Activated CD4-positive, alpha-beta T cell treated with anti-CD3 and anti-CD28 coated beads, Interleukin-2, amount 50 U/mL, for 16 hours (primary cell): Measurements from ENCODE around the gene KCNK2.

Experiments used
- DNase-seq: peaks from one replicate; pipeline ENCODE4 v3.0.0-alpha.2; 2020

KCNK2 gene, protein sequence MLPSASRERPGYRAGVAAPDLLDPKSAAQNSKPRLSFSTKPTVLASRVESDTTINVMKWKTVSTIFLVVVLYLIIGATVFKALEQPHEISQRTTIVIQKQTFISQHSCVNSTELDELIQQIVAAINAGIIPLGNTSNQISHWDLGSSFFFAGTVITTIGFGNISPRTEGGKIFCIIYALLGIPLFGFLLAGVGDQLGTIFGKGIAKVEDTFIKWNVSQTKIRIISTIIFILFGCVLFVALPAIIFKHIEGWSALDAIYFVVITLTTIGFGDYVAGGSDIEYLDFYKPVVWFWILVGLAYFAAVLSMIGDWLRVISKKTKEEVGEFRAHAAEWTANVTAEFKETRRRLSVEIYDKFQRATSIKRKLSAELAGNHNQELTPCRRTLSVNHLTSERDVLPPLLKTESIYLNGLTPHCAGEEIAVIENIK

GRCh38 chr1:215082532-215083382 lies at the start of gene KCNK2:
Gene KCNK2 (plus strand): TSS chr1:215082737. CDS start chr1:215083386, 649 bp downstream.
- DNase-seq, result no peak

- no peak for DNase-seq
These were observed 49.5 kb upstream of the KCNK2 start for GRCh38 chr1:215032911-215033526.

DNA sequence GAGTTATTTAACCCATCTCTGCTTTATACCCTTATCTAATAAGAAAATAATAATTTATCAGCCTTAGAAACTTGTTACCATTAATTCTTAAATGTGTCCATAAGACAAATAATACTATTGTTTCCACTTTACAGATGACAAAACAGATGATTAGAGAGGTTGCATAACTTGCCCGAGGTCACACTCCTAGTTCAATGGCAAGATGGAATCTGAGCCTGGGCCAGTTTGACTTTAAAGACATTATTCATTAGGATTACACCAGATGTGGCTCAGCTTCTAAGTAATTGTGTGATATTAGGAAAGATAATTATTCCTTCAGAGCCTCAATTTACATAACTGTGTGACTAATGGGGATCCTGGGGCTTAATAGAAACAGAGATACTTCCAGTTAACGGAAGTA lies 42.3 kb upstream of the KCNK2 start:
- DNase-seq, result no peak

DNA sequence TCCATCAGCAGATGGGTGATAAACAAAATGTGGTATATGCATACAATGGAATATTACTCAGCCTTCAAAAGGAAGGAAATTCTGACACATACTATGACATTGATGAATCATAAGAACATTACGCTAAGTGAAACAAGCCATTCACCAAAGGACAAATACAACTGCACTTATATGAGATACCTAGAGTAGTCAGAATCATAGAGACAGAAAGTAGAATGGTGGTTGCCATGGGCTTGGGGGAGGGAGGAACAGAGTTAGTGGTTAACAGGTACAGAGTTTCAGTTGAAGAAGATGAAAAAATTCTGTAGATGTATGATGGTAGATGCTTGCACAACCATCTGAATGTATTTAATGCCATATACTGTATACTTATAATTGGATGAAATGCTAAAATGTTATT lies 39.1 kb upstream of the KCNK2 start:
- DNase-seq, result peak; percentile 42

DNA sequence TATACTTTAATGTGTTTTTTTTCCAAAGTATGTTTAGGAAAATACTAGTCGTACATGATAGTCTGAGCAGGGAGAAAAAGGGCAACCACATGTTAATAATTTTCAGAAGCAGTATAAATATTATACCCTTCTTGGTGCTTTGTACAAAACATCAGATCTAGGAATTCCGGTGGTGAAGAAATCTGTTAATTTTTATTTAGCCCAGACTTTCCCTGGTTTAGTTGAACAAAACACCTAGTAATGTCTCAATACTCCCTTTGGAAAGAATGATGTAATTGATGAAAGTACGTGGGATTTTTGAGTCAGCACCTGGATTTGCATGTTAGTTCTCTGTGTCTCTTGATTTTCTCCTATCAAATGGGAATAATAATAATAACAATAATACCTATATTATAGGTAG lies 38.4 kb upstream of the KCNK2 start:
- no peak for DNase-seq

DNA sequence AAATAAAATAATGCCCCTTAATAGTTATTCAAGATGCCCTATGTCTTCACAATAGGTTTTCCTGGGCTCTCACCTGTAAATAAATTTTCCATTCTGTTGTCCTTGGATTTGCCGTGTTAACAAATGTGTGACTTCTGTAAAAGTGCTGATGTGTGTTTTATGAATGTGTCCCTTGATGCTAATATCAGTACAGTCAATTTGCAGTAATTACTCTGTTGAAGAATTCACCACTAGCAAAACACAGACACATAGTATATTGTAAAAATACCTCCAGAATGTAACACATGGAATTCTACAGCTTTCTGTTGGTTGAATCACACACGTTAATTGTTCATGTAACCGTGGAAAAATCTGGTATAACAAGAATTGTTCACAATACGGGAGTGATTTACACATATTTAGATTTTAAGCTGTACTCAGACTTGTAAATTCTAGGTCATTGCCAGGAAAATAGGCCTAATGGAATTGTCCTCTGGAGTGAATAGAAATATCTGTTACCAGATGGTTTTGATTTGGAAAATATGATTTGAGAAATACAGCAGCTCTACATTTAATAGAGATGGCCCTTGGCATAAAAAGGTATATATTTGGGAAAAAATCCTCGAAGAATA lies 36.7 kb upstream of the KCNK2 start:
- DNase-seq, result no peak

- no peak for DNase-seq
These were observed 30.1 kb upstream of the KCNK2 start for GRCh38 chr1:215052256-215053015.

DNA sequence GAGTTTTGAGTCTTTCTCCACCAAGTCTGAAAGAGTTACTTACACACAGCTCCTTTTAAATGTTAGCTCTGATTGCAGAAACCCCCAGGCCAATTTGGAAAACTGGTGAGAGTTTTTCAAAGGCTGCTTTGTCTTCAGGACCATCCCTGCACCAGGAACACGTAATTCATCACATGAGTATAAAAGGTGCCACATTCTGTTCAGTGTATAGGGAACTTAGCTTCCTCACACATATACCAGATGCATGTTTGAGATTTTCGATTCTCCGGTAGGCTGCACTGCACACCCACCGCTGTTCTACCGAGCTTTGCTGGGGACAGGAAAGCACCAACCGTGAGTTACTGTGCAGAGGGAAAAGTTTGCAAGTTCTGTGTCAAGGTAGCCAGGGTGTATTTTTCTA lies 28.3 kb upstream of the KCNK2 start:
- no peak for DNase-seq

DNA sequence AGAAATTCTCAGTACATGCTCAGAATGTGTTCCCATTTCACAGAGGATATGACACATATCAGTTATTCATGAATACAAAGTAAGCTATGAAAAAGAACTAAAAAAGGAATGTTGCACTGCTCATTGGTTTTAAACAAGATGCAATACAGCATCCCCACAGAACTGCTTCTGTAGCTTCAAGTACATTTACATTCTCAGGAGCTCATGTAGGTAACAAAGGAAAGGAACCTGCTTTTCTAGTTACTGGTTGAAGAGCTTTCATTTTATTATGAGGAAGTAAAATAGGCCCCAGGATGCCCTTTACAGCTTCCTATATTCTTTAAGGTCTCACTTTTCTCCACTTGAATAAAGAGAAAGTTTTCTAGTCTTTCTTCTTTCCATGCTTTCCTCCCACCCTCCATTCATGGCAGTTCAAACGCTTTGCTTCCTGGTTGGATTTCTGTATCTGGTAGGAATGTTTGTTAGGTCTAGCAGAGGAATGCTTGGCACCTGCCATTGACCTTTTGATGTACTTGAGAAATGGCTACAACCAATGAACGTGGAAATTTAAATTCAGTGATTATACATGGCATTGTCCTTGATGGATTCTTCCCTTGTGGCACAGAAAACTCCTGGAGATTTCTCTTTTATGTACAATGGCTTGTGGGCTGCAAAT lies 27.1 kb upstream of the KCNK2 start:
- DNase-seq, result no peak

DNA sequence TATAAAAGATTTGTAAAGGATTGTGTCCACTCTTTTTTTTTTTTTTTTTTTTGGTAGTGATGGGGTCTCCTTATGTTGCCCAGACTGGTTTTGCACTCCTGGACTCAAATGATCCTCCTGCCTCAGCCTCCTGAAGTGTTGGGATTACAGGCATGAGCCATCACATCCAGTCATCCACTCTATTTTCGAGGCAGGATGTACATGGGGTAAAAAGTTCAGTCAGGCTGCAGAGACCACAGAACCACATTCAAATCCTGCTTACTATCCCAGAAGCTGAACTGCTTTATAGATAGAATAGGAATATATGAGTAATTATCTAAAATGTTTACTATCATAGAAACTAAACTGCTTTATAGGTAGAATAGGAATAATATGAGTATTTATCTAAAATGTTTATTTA lies 26.0 kb upstream of the KCNK2 start:
- DNase-seq, result no peak

- no peak for DNase-seq
These were observed 22.6 kb upstream of the KCNK2 start for GRCh38 chr1:215059947-215060346.

DNA sequence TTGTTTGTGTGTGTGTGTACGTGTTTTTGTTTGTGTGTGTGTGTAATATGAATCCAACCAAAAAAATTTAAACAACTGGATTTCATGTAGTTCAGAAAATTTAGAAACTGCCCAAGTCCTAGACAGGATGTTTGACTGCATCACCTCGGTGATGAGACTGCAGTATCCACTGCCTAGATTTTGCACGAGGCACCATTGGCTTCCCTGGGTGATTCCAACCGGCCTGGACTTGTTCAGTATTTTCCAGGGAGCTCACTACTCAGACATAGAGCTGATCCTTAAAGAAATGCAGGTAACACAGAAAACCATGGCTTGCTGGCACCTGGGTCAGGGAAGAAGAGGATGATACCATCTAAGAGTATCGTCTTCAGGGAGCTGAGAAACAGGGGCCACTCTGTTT lies 18.2 kb upstream of the KCNK2 start:
- no peak for DNase-seq

- DNase-seq, result no peak
These were observed 11.5 kb upstream of the KCNK2 start for GRCh38 chr1:215071078-215071477.

DNA sequence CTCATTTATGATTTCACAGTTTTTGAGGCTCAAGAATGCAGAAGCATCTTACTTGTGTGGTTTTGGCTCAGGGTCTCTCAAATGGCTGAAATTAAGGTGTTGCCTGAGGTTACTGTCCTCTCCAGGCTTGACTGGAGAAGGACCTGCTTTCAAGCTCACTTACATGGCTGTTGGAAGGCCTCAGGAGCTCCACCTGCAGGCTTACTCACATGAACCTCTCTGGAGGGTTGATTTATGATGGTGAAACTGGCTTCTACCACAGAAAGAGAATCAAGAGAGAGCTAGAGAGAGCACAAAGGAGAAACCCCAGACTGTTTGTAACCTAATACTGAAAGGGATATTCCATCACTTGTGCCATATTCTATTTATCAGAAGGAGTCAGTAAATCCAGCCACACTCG lies 6.2 kb upstream of the KCNK2 start:
- DNase-seq, result peak; percentile 8

GRCh38 chr1:215079456-215079855 lies 3.1 kb upstream of the KCNK2 start:
- no peak for DNase-seq

GRCh38 chr1:215081661-215082531 lies 641 bp upstream of the KCNK2 start:
- no peak for DNase-seq

- no peak for DNase-seq
These were observed 935 bp downstream of the KCNK2 start for GRCh38 chr1:215083383-215083961.

- DNase-seq, result no peak
These were observed 2.1 kb downstream of the KCNK2 start for GRCh38 chr1:215084621-215085020.

- no peak for DNase-seq
These were observed 5.1 kb downstream of the KCNK2 start for GRCh38 chr1:215087603-215088002.

GRCh38 chr1:215094381-215094780 lies 11.8 kb downstream of the KCNK2 start:
- no peak for DNase-seq
